ENCODE measurements around the gene TMEM33.

The TMEM33 gene

DNA sequence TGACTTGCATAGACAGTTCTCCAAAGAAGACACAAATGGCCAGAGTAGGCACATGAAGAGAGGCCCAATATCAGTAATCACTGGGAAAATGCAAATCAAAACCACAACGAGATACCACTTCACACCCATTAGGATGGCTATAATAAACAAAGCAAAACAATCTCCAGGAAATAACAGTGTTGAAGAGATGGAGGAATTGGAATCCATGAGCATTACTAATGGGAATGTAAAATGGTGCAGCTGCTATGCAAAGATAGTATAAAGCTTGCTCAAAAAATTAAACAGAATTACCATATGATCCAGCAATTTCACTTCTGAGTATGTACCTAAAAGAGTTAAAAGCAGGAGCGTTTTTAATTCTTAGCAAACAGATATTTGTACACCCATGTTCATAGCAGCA is 17.0 kb upstream of the TMEM33 start:
- TF ChIP-seq TAF1 (IDR thresholded peaks at IDR 0.05; ENCODE audit: borderline replicate concordance, insufficient read depth, low read length) = no peak
- no peak for TF ChIP-seq POLR2AphosphoS5 (IDR thresholded peaks at IDR 0.05; ENCODE audit: low read depth, low read length)
- no peak for TF ChIP-seq FOXP2 (optimal IDR thresholded peaks at IDR 0.05; ENCODE audit: borderline replicate concordance, extremely low read depth, extremely low read length, insufficient read depth)
- TF ChIP-seq SIN3A (IDR thresholded peaks at IDR 0.05; ENCODE audit: borderline replicate concordance, insufficient read depth, low read length) = no peak
- TF ChIP-seq, protein P1, sequence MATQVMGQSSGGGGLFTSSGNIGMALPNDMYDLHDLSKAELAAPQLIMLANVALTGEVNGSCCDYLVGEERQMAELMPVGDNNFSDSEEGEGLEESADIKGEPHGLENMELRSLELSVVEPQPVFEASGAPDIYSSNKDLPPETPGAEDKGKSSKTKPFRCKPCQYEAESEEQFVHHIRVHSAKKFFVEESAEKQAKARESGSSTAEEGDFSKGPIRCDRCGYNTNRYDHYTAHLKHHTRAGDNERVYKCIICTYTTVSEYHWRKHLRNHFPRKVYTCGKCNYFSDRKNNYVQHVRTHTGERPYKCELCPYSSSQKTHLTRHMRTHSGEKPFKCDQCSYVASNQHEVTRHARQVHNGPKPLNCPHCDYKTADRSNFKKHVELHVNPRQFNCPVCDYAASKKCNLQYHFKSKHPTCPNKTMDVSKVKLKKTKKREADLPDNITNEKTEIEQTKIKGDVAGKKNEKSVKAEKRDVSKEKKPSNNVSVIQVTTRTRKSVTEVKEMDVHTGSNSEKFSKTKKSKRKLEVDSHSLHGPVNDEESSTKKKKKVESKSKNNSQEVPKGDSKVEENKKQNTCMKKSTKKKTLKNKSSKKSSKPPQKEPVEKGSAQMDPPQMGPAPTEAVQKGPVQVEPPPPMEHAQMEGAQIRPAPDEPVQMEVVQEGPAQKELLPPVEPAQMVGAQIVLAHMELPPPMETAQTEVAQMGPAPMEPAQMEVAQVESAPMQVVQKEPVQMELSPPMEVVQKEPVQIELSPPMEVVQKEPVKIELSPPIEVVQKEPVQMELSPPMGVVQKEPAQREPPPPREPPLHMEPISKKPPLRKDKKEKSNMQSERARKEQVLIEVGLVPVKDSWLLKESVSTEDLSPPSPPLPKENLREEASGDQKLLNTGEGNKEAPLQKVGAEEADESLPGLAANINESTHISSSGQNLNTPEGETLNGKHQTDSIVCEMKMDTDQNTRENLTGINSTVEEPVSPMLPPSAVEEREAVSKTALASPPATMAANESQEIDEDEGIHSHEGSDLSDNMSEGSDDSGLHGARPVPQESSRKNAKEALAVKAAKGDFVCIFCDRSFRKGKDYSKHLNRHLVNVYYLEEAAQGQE (IDR thresholded peaks at IDR 0.05; ENCODE audit: insufficient read depth in 1 of 2, low read depth in 2 of 2, low read length in 2 of 2) = no peak

DNA sequence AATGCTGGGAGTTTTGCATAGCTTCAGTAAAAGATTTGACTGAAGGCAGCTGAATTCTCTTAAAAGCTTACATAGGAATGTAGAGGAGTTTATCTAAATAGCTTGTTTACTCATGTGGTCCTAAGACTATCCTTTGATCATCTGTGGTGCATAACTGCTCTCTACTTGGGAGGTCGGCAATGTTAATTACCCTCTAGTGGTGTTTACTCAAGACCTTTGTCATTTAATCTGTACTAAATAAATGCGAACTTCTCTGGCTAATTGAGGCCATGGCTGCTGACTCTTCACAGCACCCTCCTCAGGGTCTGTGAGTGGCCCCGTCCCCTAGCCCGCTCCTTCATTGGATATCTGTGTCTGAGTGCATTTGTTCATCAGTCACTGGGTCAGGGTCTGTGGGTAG is 13.8 kb upstream of the TMEM33 start:
- TF ChIP-seq FOXP2 (optimal IDR thresholded peaks at IDR 0.05; ENCODE audit: borderline replicate concordance, extremely low read depth, extremely low read length, insufficient read depth) (no peak), SIN3A (IDR thresholded peaks at IDR 0.05; ENCODE audit: borderline replicate concordance, insufficient read depth, low read length) (no peak), TAF1 (IDR thresholded peaks at IDR 0.05; ENCODE audit: borderline replicate concordance, insufficient read depth, low read length) (no peak), POLR2AphosphoS5 (IDR thresholded peaks at IDR 0.05; ENCODE audit: low read depth, low read length) (no peak)
- TF ChIP-seq, protein P1 (IDR thresholded peaks at IDR 0.05; ENCODE audit: insufficient read depth in 1 of 2, low read depth in 2 of 2, low read length in 2 of 2) = no peak

DNA sequence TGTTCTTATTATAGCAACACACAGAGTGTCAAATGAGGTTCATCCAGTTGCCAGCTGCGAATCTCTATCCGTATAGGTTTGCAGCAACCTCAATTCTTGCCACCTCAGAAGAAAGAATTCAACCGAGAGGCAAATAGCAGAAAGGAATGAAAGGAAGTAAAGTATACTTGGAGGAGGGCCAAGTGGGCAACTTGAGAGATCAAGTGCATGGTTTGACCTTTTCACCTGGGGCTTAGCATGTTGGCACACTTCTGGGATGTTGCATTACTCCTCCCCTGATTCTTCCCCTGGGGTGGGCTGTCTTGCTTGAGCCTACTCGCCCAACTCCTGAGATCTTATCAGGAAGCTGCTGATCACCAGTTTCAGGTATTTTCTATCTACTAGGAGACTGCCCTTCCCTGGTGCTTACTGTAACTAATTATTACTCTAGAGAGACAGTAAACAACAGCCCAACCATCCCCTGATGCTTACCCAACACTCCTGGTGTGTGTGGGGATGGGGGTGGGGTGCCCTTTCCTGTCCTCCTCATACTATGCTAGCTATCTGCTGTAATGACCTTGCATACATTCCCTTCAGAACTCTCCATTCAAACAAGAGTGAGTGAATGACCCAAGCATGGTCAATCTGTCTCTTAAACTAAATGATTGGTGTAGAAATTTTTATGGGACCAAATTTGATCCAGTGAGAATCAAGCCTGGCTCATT is 7.3 kb upstream of the TMEM33 start:
- no peak for TF ChIP-seq SIN3A (IDR thresholded peaks at IDR 0.05; ENCODE audit: borderline replicate concordance, insufficient read depth, low read length)
- no peak for TF ChIP-seq TAF1 (IDR thresholded peaks at IDR 0.05; ENCODE audit: borderline replicate concordance, insufficient read depth, low read length)
- no peak for TF ChIP-seq POLR2AphosphoS5 (IDR thresholded peaks at IDR 0.05; ENCODE audit: low read depth, low read length)
- no peak for TF ChIP-seq FOXP2 (optimal IDR thresholded peaks at IDR 0.05; ENCODE audit: borderline replicate concordance, extremely low read depth, extremely low read length, insufficient read depth)
- TF ChIP-seq, protein P1 (IDR thresholded peaks at IDR 0.05; ENCODE audit: insufficient read depth in 1 of 2, low read depth in 2 of 2, low read length in 2 of 2) = no peak

DNA sequence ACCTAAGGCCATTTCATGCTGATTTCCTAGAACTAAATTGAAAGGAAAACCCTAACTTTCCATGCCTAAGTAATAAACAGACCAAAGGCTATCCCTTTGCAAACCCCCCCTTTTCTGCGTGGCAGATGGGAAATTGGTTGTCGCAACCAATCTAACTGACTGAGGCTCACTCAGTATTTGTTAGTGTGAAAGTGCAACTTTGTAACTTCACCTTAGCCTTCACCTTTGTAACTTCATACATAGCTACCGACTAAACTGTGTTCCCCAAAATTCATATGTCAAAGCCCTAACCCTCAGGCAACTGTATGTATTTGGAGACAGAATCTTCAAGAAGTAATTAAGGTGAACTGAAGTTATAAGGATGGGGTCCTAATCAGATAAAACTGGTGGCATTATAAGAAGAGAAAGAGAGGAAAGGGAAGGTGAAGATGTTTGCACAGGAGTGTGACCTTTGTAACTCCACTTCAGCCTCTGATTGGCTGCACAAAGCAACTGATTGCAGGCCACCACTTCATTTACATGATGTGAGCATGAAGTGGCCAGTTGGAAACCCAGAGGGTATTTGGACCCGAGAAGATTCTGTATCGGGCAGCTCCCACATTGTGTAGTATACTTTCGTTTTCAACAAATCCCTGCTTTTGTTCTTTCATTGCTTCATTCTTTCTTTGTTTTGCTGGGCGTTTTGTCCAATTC is 4.9 kb upstream of the TMEM33 start:
- no peak for TF ChIP-seq POLR2AphosphoS5 (IDR thresholded peaks at IDR 0.05; ENCODE audit: low read depth, low read length)
- no peak for TF ChIP-seq TAF1 (IDR thresholded peaks at IDR 0.05; ENCODE audit: borderline replicate concordance, insufficient read depth, low read length)
- TF ChIP-seq SIN3A (IDR thresholded peaks at IDR 0.05; ENCODE audit: borderline replicate concordance, insufficient read depth, low read length) = no peak
- TF ChIP-seq, protein P1 (IDR thresholded peaks at IDR 0.05; ENCODE audit: insufficient read depth in 1 of 2, low read depth in 2 of 2, low read length in 2 of 2) = no peak
- no peak for TF ChIP-seq FOXP2 (optimal IDR thresholded peaks at IDR 0.05; ENCODE audit: borderline replicate concordance, extremely low read depth, extremely low read length, insufficient read depth)
